Activated CD8-positive, alpha-beta memory T cell treated with anti-CD3 and anti-CD28 coated beads, Interleukin-2, amount 50 U/mL, for 48 hours (primary cell): ENCODE data around the gene MAPRE2.
"Not testable (repeated sequence)": the region's sequence is repeated elsewhere in the genome, so short reads cannot be mapped to it uniquely, and the experiment has no call there.

Source experiments
- DNase-seq: peaks from one replicate; pipeline ENCODE4 v3.0.0-alpha.2; 2020

MAPRE2 gene

GRCh38 chr18:35127201-35127600 is 86.0 kb downstream of the MAPRE2 start:
- no peak for DNase-seq

- DNase-seq, result no peak
These were observed 87.5 kb downstream of the MAPRE2 start for GRCh38 chr18:35128675-35129074.

DNA sequence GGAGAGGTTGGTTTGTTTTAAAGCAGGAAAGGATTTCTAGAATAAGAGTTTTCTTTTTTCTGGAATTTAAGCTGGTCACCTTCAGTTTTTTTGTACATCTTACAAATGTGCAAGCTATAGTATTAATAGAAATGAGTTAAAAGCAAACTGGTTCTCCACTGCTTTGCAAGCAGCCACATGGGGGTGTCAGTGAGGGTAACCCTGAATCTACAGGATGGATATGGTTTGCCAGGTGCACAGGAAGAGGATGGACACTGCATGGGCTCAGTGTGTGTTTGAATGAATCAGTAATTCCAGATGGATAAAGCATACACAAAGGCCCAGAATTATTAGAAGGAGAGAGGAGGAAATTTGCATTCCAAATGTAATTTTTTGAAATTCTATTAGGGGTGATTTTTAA is 89.0 kb downstream of the MAPRE2 start:
- DNase-seq, result no peak

GRCh38 chr18:35131387-35132020 is 90.3 kb downstream of the MAPRE2 start:
- DNase-seq, result no peak

GRCh38 chr18:35132021-35132902 is 91.0 kb downstream of the MAPRE2 start:
- no peak for DNase-seq

DNA sequence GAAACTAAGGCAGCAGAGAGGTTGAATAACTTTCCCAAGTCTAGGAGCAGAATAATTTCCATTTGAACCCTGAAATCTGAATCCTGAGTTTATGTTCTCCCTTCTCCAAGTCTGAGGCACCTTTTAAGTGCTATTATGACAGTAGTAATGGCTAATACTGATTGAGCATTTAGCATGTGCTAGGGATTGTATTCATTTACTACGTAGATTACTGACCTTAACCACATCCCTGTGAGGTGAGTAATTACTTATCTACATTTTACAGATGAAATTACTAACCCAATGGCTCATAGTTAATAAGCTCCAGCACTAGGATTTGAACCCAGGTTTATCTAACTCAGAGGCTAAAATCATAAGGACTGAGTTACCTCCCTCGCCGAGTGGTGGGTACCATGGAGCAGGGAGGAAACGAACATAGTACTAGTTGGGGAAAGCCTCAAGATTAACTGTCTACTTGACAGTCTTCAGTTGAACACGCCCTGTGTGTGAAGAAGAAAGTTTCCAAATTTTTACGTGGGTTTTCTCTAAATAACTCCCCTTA is 93.0 kb downstream of the MAPRE2 start:
- no peak for DNase-seq

DNA sequence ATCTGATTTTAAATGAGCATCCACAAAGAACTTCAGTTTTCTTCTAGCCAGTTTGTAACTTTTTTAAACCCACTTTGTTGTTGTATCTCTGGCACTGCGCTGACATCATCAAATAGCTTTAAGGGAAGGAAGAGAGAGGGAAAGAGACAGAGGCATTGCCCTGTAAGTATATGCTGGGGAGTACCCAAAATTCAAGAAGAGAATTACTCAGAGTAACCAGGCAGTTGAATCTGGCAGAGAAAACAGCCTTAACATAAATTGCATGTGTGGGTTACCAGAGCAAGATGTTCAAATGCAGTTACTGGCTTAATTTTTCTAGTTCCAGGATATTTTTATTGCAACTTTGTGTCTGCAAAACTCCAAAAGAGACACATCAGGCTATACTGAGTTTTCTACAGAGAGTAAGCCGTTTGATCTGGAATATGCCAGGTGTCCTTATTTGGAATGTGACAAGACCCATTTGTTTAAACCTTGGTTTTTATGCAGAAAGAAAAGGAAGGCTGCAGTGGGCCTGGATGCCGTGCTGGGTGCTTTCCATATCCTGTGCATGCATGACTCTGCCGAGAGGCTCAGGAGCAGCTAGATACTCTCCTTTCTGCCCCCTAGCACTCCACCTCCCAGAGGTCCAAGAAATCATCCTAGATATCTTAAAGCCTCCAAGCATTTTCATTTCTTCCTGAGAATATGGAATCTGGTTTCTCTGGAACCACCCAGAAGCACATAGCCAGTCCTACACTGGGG is 93.7 kb downstream of the MAPRE2 start:
- no peak for DNase-seq

DNA sequence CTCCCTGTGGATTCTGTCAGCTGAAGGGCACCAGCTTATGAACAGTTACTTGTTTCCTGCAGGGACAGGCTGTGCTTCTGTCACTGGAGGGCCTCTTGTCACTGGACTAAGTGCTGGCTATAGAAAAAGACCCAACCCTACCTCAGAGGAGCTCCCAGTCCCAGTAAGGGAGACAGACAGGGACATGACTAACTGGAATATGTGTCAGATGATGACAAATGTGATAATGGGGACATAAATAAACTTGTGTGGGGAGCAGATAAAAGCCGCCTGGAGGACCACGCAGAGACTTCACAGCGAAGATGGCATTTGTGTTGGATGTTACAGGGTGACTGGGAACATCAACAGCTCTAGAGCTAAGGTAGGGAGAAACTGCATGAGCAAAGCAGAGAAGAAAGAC is 95.0 kb downstream of the MAPRE2 start:
- no peak for DNase-seq

DNA sequence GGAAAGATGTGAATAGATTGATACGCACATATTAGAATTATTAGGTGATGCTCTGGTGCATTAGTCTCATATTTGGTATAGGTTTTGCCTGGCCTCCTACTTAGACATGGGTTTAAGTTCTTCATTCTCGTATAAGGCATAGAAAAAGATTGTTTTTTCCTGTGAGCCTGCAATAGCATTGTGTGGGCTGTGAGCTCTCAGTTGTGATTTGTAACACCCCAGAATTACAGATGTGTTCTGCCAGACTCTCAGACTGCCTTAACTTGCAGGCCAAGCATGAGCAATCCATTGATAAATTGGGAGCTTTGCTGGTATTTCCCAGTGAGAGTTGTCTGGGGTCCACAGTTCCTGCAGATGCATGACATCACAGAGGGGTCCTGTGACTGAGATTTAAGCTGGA is 95.7 kb downstream of the MAPRE2 start:
- DNase-seq, result no peak

DNA sequence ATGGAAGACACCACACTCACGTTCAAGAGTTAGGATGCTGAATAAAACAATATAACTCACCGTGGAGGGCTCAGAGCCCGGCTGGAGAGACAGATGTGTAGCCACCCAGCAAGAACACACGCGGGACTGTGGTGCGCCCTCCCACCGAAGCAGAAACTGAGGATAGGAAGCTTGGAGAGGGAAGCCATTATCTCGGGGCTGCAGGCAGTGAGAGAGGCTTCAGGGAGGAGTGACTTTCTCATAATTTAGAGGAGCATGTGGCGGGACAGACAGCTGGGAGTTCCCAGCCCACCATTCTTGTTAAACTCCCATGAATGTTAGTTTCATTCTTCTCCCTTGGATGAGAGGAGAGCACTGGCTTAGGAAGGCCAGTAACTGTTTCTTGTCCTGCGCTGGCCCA is 96.4 kb downstream of the MAPRE2 start:
- no peak for DNase-seq

GRCh38 chr18:35138773-35139172 is 97.6 kb downstream of the MAPRE2 start:
- DNase-seq, result no peak

GRCh38 chr18:35139517-35139916 is 98.3 kb downstream of the MAPRE2 start:
- no peak for DNase-seq

DNA sequence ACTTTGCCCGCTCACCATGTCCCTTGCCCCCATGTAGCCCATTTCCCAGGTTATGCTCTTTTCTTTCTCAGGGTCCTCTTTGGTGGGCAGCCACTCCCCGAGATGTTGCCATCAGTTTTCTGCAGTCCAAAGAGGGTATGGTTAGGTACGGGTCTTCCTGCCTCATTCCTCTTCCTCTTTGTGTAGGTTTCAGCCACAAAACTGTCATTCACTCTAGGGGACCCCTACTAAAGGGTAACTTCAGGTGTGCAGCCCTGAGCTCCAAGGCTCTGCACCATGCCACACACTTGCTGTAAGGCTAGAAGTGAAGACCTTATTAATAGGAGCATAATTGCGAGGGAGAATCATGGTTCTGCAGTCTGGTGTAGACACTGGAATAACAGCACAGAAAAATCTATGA is 99.9 kb downstream of the MAPRE2 start:
- no peak for DNase-seq

DNA sequence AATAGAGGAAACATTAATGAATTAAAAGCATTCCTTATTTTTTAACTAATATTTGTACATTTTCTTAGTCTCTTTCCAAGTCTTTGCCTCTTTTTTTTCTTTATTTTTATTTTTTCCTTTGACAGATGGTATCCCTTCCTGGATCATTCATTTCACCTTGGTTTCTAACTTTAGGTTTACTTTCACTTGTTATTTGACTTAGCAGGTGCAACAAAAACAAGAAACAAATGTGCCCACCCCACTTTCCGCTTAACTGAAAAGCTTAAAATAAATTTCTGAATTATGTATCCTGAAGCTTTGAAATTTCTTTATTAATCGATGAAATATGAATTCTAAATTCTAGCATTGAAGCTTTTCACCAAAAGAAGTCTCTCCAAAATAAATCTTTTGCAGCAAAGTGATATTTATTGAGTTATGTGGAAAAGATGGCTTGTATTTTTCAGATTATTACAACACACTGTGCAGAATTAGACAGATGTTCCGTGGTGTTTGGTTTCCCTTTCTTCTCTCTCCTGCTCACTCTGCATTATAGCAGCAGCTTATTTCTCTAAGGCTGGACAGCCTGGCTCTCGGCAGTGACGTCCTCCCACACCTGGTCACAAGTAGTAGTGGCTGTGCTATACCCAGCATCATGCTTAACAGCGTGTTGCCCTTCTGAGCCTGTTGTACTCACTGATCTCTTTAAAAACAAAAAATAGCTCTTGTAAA is 100.5 kb downstream of the MAPRE2 start:
- no peak for DNase-seq

GRCh38 chr18:35142275-35142615 is 101.0 kb downstream of the MAPRE2 start:
- no peak for DNase-seq

- no peak for DNase-seq
These were observed 102.7 kb downstream of the MAPRE2 start for GRCh38 chr18:35143622-35144596.

DNA sequence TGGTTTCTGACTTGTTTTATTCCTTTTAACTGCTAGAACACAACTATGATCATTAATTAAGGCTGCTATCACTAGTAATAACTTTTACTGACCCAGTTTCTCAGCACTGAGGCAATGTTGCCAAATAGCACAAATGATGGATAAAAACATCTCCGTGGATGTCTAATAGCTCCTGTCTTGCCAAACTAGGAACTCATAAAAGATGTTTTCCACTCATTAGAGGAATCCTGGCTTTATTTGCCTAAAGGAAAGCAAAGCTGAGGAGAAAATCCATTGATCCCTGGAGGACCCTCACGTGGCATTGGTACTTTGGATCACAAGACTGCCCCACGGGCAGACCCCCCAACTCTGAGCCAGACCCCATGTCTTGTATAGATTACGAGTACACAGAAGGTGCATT is 103.5 kb downstream of the MAPRE2 start:
- no peak for DNase-seq

- DNase-seq, result not testable (repeated sequence)
These were observed 109.0 kb downstream of the MAPRE2 start for GRCh38 chr18:35150195-35150594.

DNA sequence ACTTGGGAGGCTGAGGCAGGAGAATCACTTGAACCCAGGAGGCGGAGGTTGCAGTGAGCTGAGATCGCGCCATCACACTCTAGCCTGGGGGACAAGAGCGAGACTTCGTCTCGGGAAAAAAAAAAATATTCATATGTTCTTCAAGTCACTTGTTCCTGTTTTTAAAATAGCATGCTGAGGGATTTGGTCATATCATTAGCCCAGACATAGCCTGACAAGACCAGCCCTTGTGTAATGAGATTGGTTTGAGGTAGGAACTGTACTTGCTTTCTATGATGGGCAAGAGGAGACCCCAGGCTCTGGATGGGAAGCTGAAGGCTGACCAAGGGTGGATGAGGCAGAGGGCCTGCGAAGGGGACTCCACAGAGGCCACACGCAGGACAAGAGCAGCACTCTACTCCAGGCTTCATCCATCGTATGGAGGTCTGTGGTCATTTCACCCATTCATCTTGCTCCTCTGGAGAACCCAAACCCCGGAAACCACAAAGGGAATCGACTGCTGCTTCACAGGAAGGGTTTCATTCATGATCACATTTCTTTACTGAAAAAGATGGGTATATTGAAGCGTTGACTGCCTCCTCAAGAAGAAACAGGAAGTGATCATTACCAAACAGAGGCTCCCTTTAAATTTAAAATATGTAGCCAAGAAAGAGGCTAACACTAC is 112.5 kb downstream of the MAPRE2 start:
- DNase-seq, result no peak

- DNase-seq, result no peak
These were observed 114.3 kb downstream of the MAPRE2 start for GRCh38 chr18:35155398-35156117.
